HepG2 (cell line): ENCODE data around the gene CNIH4. TPM values are rescaled to one million over a fixed set of nuclear protein-coding genes. Genes with fewer than 3 reads are reported as not detected.

Experiments used
- AFF4 ChIP-seq: sonication (generic); formaldehyde crosslinking; IDR thresholded peaks from 2 replicates; pipeline ENCODE4 v1.4.0; 2020; ENCODE audit warnings: missing genetic modification reagents
- AKAP8 ChIP-seq: sonication (generic); formaldehyde crosslinking; IDR thresholded peaks from 2 replicates; pipeline ENCODE4 v1.5.1; 2020; ENCODE audit warnings: mild to moderate bottlenecking, missing genetic modification reagents
- ATF3 ChIP-seq: sonication (generic); formaldehyde crosslinking; IDR thresholded peaks from 2 replicates; pipeline ENCODE4 v1.4.0; 2020; ENCODE audit warnings: missing genetic modification reagents
- DDIT3 ChIP-seq: sonication (generic); formaldehyde crosslinking; IDR thresholded peaks from 2 replicates; pipeline ENCODE4 v1.4.0; 2020; ENCODE audit warnings: mild to moderate bottlenecking, missing genetic modification reagents
- GATA4 ChIP-seq: sonication (generic); IDR thresholded peaks from 2 replicates; pipeline ENCODE4 v1.6.1; 2016; ENCODE audit warnings: antibody characterized with exemption, low read depth, borderline replicate concordance
- RBM39 ChIP-seq: fragments of 200-400 bp; formaldehyde crosslinking; IDR thresholded peaks from one replicate; pipeline ENCODE4 v1.6.1; 2018; ENCODE audit warnings: antibody characterized with exemption, mild to moderate bottlenecking, low read depth, low read length; ENCODE audit not compliant: poor library complexity, severe bottlenecking
- TEF ChIP-seq: sonication (generic); formaldehyde crosslinking; IDR thresholded peaks from 2 replicates; pipeline ENCODE4 v1.5.0; 2020; ENCODE audit warnings: missing genetic modification reagents
- ZNF235 ChIP-seq: sonication (generic); formaldehyde crosslinking; IDR thresholded peaks from 2 replicates; pipeline ENCODE4 v1.8.1; 2023; ENCODE audit warnings: mild to moderate bottlenecking, missing genetic modification reagents, borderline replicate concordance
- ZNF30 ChIP-seq: sonication (generic); formaldehyde crosslinking; IDR thresholded peaks from 2 replicates; pipeline ENCODE4 v1.5.0; 2020; ENCODE audit warnings: mild to moderate bottlenecking, missing genetic modification reagents
- ZNF317 ChIP-seq: sonication (generic); formaldehyde crosslinking; IDR thresholded peaks from 2 replicates; pipeline ENCODE4 v1.5.0; 2020; ENCODE audit warnings: mild to moderate bottlenecking, missing genetic modification reagents
- ZNF432 ChIP-seq: sonication (generic); formaldehyde crosslinking; IDR thresholded peaks from 2 replicates; pipeline ENCODE4 v1.5.0; 2020; ENCODE audit warnings: missing genetic modification reagents, mild to moderate bottlenecking, borderline replicate concordance
- ZNF646 ChIP-seq: sonication (generic); formaldehyde crosslinking; IDR thresholded peaks from 2 replicates; pipeline ENCODE4 v1.9.0; 2021; ENCODE audit warnings: mild to moderate bottlenecking, missing genetic modification reagents
- ZNF770 ChIP-seq: sonication (generic); formaldehyde crosslinking; IDR thresholded peaks from 2 replicates; pipeline ENCODE4 v1.5.0; 2020; ENCODE audit warnings: mild to moderate bottlenecking, missing genetic modification reagents
- polyA plus RNA-seq, 8 experiments: library from polyadenylated mRNA; depleted of rRNA in 3 of 8; stranded (reverse) in 7 of 8; unstranded in 1 of 8; fragments of >200 nt; fragmentation: Illumina TruSeq in 4 of 8; extraction: Trizol in 4 of 8; gene quantifications; 2 replicates each; pipeline versions ENCODE4 v1.2.1 to v1.2.3, GENCODE V29; 2011 to 2016; ENCODE audit warnings: low read depth in 4 of 8, missing spikeins in 1 of 8, mixed read lengths in 1 of 8; ENCODE audit not compliant: insufficient read depth in 1 of 8
- total RNA-seq, 5 experiments: library from RNA; depleted of rRNA; stranded (reverse); fragments of >200 nt; fragmentation: Illumina TruSeq; extraction: Trizol; gene quantifications; 2 replicates each; pipeline ENCODE4 v1.2.3, GENCODE V29; 2016; ENCODE audit warnings: low read depth in 1 of 5

CNIH4 gene
- total and polyA plus RNA-seq, 2 of the 13 experiments (the other 11 are each of a cell fraction or from before 2014, with no cell fraction given) = 51.8 to 52.9 TPM

- no peak for TF ChIP-seq GATA4
- TF ChIP-seq TEF (CRISPR knock-in tag) = 0 out of 2 replicates have a peak, but pooled peaks have one; percentile 14
- TF ChIP-seq ZNF770 (CRISPR knock-in tag) = 0 out of 2 replicates have a peak, but pooled peaks have one; percentile 12
- TF ChIP-seq AKAP8 = no peak
- no peak for TF ChIP-seq ZNF30 (CRISPR knock-in tag)
- TF ChIP-seq ATF3 (CRISPR knock-in tag) = 0 out of 2 replicates have a peak, but pooled peaks have one; percentile 14
- no peak for TF ChIP-seq ZNF646 (CRISPR knock-in tag)
- TF ChIP-seq ZNF317 (CRISPR knock-in tag) = peak; percentile 67; the same call in 1 of the 2 replicates
- TF ChIP-seq DDIT3 (CRISPR knock-in tag) = no peak
- TF ChIP-seq RBM39 = peak; percentile 37
- no peak for TF ChIP-seq ZNF235
- TF ChIP-seq ZNF432 (CRISPR knock-in tag) = no peak
- TF ChIP-seq AFF4 (CRISPR knock-in tag) = no peak
These were observed 26.6 kb upstream of the CNIH4 start, which contains the start of gene NVL (continued) for GRCh38 chr1:224329842-224330753.
